IMR-90 (cell line): Measurements from ENCODE around the gene PRDM13. TPM values are rescaled to one million over a fixed set of nuclear protein-coding genes. Genes with fewer than 3 reads are reported as not detected.

ENCODE experiments used
- ATAC-seq: fragments of 200-7000 bp; cut with Tn5 transposase; 2 replicates; pipeline ENCODE4 v1.9.1; 2020; ENCODE audit warnings: low read depth, mild to moderate bottlenecking, moderate library complexity
- BruUV-seq: library from RNA; stranded (reverse); fragments of 400-500 nt; replicated peaks from 2 replicates; lab custom pipeline; 2021; lab: Mats Ljungman, UMichigan
- CTCF ChIA-PET: fragments of 300-600 bp; formaldehyde crosslinking; extraction: SDS; loops from one replicate; lab custom pipeline; 2021; ENCODE audit warnings: antibody characterized with exemption; lab: Yijun Ruan, JAX
- POLR2A ChIA-PET: fragments of 300-600 bp; sonication (Branson Sonifier 250); formaldehyde crosslinking; loops from one replicate; lab custom pipeline; 2022; ENCODE audit warnings: antibody characterized with exemption; ENCODE audit not compliant: unreplicated experiment; lab: Charles Lee
- DNase-seq: peaks from one replicate; pipeline ENCODE4 v3.0.0; 2013
- H2AFZ ChIP-seq: replicated peaks from 2 replicates; pipeline ENCODE3; 2013; ENCODE audit warnings: low read length, mild to moderate bottlenecking; ENCODE audit not compliant: poor library complexity
- H2AK5ac ChIP-seq: 2 replicates; pipeline ENCODE4 v1.6.1; 2013; ENCODE audit warnings: low read depth, low read length, inconsistent platforms
- H2AK9ac ChIP-seq: replicated peaks from 2 replicates; pipeline ENCODE3; 2013; ENCODE audit warnings: mild to moderate bottlenecking, low read depth, low read length, moderate library complexity; ENCODE audit not compliant: poor library complexity
- H2BK120ac ChIP-seq: 2 replicates; pipeline ENCODE4 v1.6.1; 2013; ENCODE audit warnings: low read depth, low read length, inconsistent platforms
- H2BK15ac ChIP-seq: 3 replicates; pipeline ENCODE4 v1.6.1; 2013; ENCODE audit warnings: low read depth, low read length, inconsistent platforms
- H2BK20ac ChIP-seq: 2 replicates; pipeline ENCODE4 v1.6.1; 2013; ENCODE audit warnings: low read depth, mild to moderate bottlenecking, inconsistent platforms, low read length, moderate library complexity
- H2BK5ac ChIP-seq: 2 replicates; pipeline ENCODE4 v1.6.1; 2013; ENCODE audit warnings: mild to moderate bottlenecking, low read depth, low read length, inconsistent platforms; ENCODE audit not compliant: poor library complexity, severe bottlenecking
- H3K14ac ChIP-seq: replicated peaks from 2 replicates; pipeline ENCODE4 v1.6.1; 2013; ENCODE audit warnings: low read depth, low read length, inconsistent platforms
- H3K18ac ChIP-seq: 2 replicates; pipeline ENCODE4 v1.6.1; 2013; ENCODE audit warnings: low read depth, low read length, control low read depth
- H3K23ac ChIP-seq: 2 replicates; pipeline ENCODE4 v1.6.1; 2013; ENCODE audit warnings: low read depth, low read length, inconsistent platforms
- H3K27ac ChIP-seq: 2 replicates; pipeline ENCODE4 v1.5.1; 2013; ENCODE audit warnings: mild to moderate bottlenecking, control low read depth, low read length; ENCODE audit not compliant: insufficient read depth
- H3K27me3 ChIP-seq: 2 replicates; pipeline ENCODE4 v1.6.1; 2013; ENCODE audit warnings: low read length; ENCODE audit not compliant: control insufficient read depth, insufficient read depth
- H3K36me3 ChIP-seq: 2 replicates; pipeline ENCODE4 v1.6.1; 2013; ENCODE audit warnings: low read length, mixed read lengths; ENCODE audit not compliant: control insufficient read depth, insufficient read depth
- H3K4ac ChIP-seq: 2 replicates; pipeline ENCODE4 v1.6.1; 2013; ENCODE audit warnings: low read depth, low read length, inconsistent platforms
- H3K4me1 ChIP-seq: 2 replicates; pipeline ENCODE4 v1.6.1; 2013; ENCODE audit warnings: low read length, mixed read lengths; ENCODE audit not compliant: control insufficient read depth, insufficient read depth
- H3K4me2 ChIP-seq: 2 replicates; pipeline ENCODE4 v1.6.1; 2013; ENCODE audit warnings: low read depth, mild to moderate bottlenecking, control low read depth, low read length, moderate library complexity
- H3K4me3 ChIP-seq: 2 replicates; pipeline ENCODE4 v1.5.1; 2013; ENCODE audit warnings: low read depth, mild to moderate bottlenecking, control low read depth, low read length, moderate library complexity; ENCODE audit not compliant: insufficient read depth
- H3K56ac ChIP-seq: 2 replicates; pipeline ENCODE4 v1.6.1; 2013; ENCODE audit warnings: low read length, inconsistent platforms; ENCODE audit not compliant: insufficient read depth; ENCODE audit errors: extremely low read depth
- H3K79me1 ChIP-seq, 2 experiments: 2 replicates each; pipeline ENCODE4 v1.6.1; 2013; ENCODE audit warnings: low read length in 2 of 2, inconsistent platforms in 1 of 2, low read depth in 1 of 2
- H3K9ac ChIP-seq: 2 replicates; pipeline ENCODE4 v1.6.1; 2013; ENCODE audit warnings: low read depth, low read length, control low read depth
- H3K9me1 ChIP-seq: 2 replicates; pipeline ENCODE4 v1.6.1; 2013; ENCODE audit warnings: low read length, inconsistent platforms; ENCODE audit not compliant: insufficient read depth
- H3K9me3 ChIP-seq: 2 replicates; pipeline ENCODE4 v1.6.1; 2013; ENCODE audit warnings: low read length; ENCODE audit not compliant: control insufficient read depth, insufficient read depth
- H4K20me1 ChIP-seq: 2 replicates; pipeline ENCODE4 v1.6.1; 2013; ENCODE audit warnings: low read length, inconsistent platforms; ENCODE audit not compliant: insufficient read depth
- H4K5ac ChIP-seq: 2 replicates; pipeline ENCODE4 v1.6.1; 2013; ENCODE audit warnings: mild to moderate bottlenecking, low read depth, low read length, control low read depth
- H4K8ac ChIP-seq, 2 experiments: 2 replicates each; pipeline ENCODE4 v1.6.1; 2013; ENCODE audit warnings: low read depth in 2 of 2, low read length in 2 of 2, control low read depth in 1 of 2, inconsistent platforms in 1 of 2
- H4K91ac ChIP-seq: 2 replicates; pipeline ENCODE4 v1.6.1; 2013; ENCODE audit warnings: low read depth, low read length, inconsistent platforms; ENCODE audit not compliant: insufficient read depth
- BHLHE40 ChIP-seq: fragments of 150-350 bp; IDR thresholded peaks from 2 replicates; pipeline ENCODE4 v1.6.1; 2016; ENCODE audit warnings: mild to moderate bottlenecking, low read depth, low read length
- CHD1 ChIP-seq: IDR thresholded peaks from 2 replicates; pipeline ENCODE4 v1.6.1; 2012; ENCODE audit warnings: low read depth, low read length, improper control_type of control experiment
- CTCF ChIP-seq: conservative IDR thresholded peaks from 2 replicates; pipeline ENCODE4 v1.5.1; 2012; ENCODE audit warnings: mild to moderate bottlenecking, low read depth, low read length, improper control_type of control experiment
- FOS ChIP-seq: fragments of 150-350 bp; IDR thresholded peaks from 2 replicates; pipeline ENCODE4 v1.6.1; 2016; ENCODE audit warnings: low read depth, low read length
- MAFK ChIP-seq: IDR thresholded peaks from 2 replicates; pipeline ENCODE4 v1.6.1; 2012; ENCODE audit warnings: low read depth, low read length, improper control_type of control experiment
- RAD21 ChIP-seq: IDR thresholded peaks from 2 replicates; pipeline ENCODE4 v1.6.1; 2012; ENCODE audit warnings: low read length, improper control_type of control experiment
- RCOR1 ChIP-seq: IDR thresholded peaks from 2 replicates; pipeline ENCODE4 v1.6.1; 2012; ENCODE audit warnings: mild to moderate bottlenecking, low read length, improper control_type of control experiment; ENCODE audit not compliant: insufficient replicate concordance
- SMC3 ChIP-seq: fragments of 150-350 bp; IDR thresholded peaks from 2 replicates; pipeline ENCODE4 v1.6.1; 2016; ENCODE audit warnings: low read depth, mild to moderate bottlenecking, antibody characterized with exemption, low read length, moderate library complexity
- WGBS, 2 experiments: methylation state at CpG; one replicate each; pipeline versions ENCODE4 v1.1.5 to v1.1.7; 2013; ENCODE audit warnings: missing lambda C conversion rate in 2 of 2; ENCODE audit not compliant: insufficient read length in 1 of 2; ENCODE audit errors: extremely low coverage in 2 of 2; 5-methylcytosine and 5-hydroxymethylcytosine counted together
- dilution Hi-C: fragments of 300-500 bp; cut with HindIII; formaldehyde crosslinking; loops from one replicate; pipeline ENCODE4 v1.14.3; 2018; ENCODE audit warnings: low sequenced_read_pairs; ENCODE audit not compliant: unreplicated experiment
- in situ Hi-C: fragments of 300-500 bp; cut with MboI; formaldehyde crosslinking; loops from 3 replicates; pipeline ENCODE4 v1.14.3; 2019; ENCODE audit warnings: low sequenced_read_pairs, inconsistent platforms, mixed read lengths
- intact Hi-C: fragments of 100-400 bp; cut with micrococcal nuclease; formaldehyde crosslinking; loops from 2 replicates; pipeline ENCODE4 v1.10.0; 2022
- polyA plus RNA-seq, 3 experiments: library from polyadenylated mRNA; depleted of rRNA; stranded (reverse); fragments of >200 nt; gene quantifications; 2 replicates each; pipeline ENCODE4 v1.2.3, GENCODE V29; 2012; ENCODE audit warnings: low replicate concordance in 1 of 3
- total RNA-seq: library from RNA; depleted of rRNA; stranded (reverse); fragments of >200 nt; gene quantifications from 2 replicates; pipeline ENCODE4 v1.2.3, GENCODE V29; 2012

The PRDM13 gene
- total and polyA plus RNA-seq, 2 of the 4 experiments (the other 2 are of a cell fraction), result not detected

DNA sequence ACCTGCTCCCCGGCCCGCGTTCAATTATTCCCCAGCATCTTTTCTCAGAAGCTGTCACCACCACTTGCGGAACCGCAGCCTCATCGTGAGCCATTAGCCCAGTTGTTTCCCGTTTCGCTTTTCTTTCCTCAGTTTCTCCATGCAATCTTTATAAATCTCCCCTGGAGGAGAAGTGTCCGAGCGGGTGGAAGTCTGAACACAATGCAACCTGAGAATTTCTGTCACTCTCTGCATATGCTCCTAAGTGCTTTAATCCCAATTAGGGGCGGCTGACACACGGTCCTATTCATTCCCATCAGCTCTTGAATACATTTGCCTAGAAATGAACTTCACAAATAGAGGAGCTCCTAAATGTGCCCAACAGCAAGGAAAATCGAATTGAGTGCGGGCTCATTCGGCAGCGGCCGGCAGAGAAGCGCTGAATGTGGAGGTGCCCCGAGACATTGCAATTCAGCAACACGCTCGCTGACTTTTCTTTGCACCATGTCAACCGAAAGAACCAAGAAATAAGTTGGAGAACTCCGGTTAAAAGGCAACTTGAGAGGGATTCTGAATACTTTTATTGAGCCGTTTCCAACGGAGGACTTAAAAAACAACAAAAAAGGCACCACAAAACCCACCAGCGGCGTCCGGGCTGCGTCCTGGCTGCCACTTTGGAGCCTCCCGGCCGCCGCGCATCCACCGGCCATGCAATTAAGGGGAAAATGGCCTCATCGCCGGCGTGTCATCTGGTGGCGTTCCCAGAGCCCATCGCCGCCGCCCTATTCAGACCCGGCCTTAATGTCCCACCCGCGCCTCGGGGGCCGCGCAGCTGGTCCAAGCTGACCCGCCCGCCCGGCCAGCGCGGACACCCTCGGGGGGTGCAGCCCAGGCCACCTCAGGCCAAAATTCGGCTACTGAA, 3.9 kb upstream of the PRDM13 start (continued):
- no peak for TF ChIP-seq RCOR1
- TF ChIP-seq BHLHE40, result no peak

- Histone ChIP-seq H3K14ac (no peak overlapping the region), H4K8ac (no peak overlapping the region), H3K27ac (no peak overlapping the region), H2BK120ac (no peak overlapping the region), H3K4me1 (no peaks in the 10 kb centered on the region), H3K23ac (no peak overlapping the region; the same call in 1 of the 2 replicates), H3K4me3 (0 out of 2 replicates have a peak overlapping the region, but pooled peaks have one; percentile 4), H3K4me2 (peak overlapping the region; percentile 63), H3K4ac (no peak overlapping the region), H2AK9ac (peak overlapping the region; percentile 52), H3K27me3 (peaks cover 89% of the 10 kb centered on the region), H4K91ac (no peak overlapping the region), H2AFZ (peak overlapping the region; percentile 81), H3K56ac (no peak overlapping the region), H3K36me3 (no peaks in the 10 kb centered on the region), H3K18ac (no peak overlapping the region), H4K20me1 (no peaks in the 10 kb centered on the region), H2BK15ac (no peak overlapping the region), H3K79me1 (no peaks in the 10 kb centered on the region), H3K9ac (no peak overlapping the region), H4K5ac (no peak overlapping the region), H3K9me3 (peaks cover 5% of the 10 kb centered on the region; the same call in 1 of the 2 replicates), H2AK5ac (no peak overlapping the region), H2BK20ac (no peak overlapping the region), H2BK5ac (no peak overlapping the region), H3K9me1 (no peaks in the 10 kb centered on the region; the same call in 1 of the 2 replicates)
- no TSS peak for BruUV-seq
- TF ChIP-seq BHLHE40 (0 out of 2 replicates have a peak, but pooled peaks have one; percentile 37), FOS (no peak), MAFK (no peak), CHD1 (no peak), RAD21 (no peak), CTCF (no peak), SMC3 (no peak)
- intact Hi-C loops, result no loop called here
- peak; percentile 65 for ATAC-seq
- dilution Hi-C loops, result no loop called here
- POLR2A ChIA-PET, result no interaction called here
- DNase-seq, result peak; percentile 8
- CTCF ChIA-PET, result no interaction called here
- in situ Hi-C loops, result no loop called here
- WGBS, 2 experiments, result 2% methylated on average over 24 of the region's 55 CpGs; no CpG with 5 or more reads in 1 of the 2 experiments
Observed at GRCh38 chr6:99603421-99604165, 3.0 kb upstream of the PRDM13 start.
